ENCODE results near the gene ASIC4.
A peak's percentile ranks its signal among the peaks of the same experiment; 100 is the strongest.

The ASIC4 gene, protein sequence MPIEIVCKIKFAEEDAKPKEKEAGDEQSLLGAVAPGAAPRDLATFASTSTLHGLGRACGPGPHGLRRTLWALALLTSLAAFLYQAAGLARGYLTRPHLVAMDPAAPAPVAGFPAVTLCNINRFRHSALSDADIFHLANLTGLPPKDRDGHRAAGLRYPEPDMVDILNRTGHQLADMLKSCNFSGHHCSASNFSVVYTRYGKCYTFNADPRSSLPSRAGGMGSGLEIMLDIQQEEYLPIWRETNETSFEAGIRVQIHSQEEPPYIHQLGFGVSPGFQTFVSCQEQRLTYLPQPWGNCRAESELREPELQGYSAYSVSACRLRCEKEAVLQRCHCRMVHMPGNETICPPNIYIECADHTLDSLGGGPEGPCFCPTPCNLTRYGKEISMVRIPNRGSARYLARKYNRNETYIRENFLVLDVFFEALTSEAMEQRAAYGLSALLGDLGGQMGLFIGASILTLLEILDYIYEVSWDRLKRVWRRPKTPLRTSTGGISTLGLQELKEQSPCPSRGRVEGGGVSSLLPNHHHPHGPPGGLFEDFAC

DNA sequence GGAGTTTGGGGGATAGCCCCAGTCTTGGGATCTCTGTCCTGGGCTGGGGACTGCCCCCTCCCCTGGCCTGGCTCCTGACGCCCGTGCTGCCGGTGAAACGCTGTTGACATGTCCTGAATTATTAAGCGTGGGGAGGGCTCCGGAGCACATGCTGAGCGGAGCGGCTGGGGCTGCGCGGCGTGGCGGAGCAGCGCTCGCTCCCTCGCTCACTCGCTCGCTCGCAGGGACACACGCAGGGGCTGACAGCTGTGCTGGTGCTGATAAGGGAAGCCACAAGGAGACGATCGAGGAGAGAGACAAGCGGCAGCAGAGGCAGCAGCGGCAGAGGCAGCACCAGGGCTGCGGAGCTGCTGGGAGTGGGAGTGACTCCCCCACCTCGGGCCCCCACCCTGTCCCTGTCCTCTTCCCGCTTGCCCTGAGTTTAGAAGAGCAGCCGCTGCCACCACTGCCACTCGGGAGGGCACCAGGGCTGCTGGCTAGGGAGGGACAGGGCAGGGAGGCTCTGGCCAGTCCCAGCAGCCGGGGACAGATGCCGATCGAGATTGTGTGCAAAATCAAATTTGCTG, at the start of gene ASIC4:
Gene ASIC4, plus strand, starts transcription at position 287 of the 566 bp plus-strand sequence. Its CDS starts 243 bp downstream, at position 530.
- no peak for DNase-seq

DNA sequence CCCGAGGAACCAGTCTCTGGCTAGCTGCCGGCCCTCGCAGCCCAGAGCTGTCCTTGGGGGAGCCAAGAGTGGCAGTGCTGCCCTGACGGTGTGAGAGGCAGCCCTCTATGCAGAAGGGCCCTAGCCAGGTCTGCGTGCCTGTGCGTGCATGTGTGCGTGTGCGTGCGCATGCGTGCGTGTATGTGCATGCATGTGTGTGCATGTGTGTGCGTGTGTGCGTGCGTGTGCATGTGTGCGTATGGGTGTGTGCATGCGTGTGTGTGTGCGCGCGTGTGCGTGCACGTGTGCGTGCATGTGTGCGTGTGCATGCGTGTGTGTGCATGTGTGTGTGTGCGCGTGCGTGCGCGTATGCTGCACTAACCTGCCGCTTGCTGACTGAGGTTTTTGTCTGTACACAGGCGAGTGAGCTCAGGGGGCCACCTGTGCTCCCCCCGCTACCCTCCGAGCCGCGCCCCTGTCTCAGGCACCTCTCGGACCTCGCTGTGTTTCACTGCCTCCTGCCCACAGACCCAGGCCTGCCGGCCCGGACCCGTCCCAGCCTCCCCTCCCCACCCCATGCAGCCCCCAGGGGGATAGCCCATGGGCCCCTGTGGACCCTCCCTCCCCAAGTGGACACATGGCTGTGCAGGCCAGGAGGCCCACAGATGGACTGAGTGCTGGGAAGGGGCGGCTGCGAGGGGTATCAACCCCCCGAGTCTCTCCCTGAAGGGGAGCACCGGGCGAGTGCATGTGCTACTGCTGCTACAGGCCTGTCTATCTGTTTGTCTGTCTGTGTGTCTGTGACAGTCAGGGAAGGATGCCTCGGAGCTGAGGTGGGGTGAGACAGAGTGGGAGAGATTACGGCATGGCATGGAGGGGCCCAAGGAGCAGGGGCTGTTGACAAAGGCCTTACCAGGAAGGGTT, 48.4 kb upstream of the ASIC4 start:
- no peak for DNase-seq

DNA sequence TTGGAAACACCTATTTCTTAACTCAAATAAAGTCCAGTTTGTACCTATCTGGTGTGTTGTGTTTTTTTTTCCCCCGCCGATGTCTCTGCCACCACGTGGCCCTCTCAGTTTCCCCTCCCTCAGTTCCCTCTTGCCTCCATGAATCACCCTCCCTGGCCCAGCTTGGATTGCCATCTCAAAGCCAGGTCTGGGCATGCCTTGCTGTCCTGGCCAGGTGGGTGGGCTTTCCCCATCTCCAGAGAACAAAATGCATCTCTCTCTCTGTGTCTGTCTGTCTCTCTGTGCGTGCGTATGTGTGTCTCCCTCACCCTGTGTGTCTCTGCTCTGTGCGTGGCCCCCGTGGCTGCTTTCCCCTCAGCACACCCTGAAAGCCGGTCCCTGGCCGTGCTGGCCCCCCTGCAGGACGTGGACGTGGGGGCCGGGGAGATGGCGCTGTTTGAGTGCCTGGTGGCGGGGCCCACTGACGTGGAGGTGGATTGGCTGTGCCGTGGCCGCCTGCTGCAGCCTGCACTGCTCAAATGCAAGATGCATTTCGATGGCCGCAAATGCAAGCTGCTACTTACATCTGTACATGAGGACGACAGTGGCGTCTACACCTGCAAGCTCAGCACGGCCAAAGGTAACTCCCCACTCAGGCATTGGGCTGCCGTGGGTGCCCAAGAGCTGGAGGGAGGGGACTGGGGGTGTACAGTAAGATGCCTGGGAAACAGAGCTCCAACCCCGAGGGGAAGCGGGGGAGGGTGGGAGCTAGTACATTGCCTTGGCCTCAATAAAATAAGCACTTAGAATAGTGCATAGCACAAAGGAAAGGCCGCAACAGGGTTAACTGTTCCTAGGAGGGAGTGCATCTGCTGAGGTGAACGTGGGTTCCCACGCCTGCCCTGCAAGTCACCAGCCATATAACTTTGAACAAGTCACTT, 47.2 kb upstream of the ASIC4 start:
- no peak for DNase-seq

- no peak for DNase-seq
These were observed 46.6 kb upstream of the ASIC4 start for GRCh38 chr2:219467736-219468075.

DNA sequence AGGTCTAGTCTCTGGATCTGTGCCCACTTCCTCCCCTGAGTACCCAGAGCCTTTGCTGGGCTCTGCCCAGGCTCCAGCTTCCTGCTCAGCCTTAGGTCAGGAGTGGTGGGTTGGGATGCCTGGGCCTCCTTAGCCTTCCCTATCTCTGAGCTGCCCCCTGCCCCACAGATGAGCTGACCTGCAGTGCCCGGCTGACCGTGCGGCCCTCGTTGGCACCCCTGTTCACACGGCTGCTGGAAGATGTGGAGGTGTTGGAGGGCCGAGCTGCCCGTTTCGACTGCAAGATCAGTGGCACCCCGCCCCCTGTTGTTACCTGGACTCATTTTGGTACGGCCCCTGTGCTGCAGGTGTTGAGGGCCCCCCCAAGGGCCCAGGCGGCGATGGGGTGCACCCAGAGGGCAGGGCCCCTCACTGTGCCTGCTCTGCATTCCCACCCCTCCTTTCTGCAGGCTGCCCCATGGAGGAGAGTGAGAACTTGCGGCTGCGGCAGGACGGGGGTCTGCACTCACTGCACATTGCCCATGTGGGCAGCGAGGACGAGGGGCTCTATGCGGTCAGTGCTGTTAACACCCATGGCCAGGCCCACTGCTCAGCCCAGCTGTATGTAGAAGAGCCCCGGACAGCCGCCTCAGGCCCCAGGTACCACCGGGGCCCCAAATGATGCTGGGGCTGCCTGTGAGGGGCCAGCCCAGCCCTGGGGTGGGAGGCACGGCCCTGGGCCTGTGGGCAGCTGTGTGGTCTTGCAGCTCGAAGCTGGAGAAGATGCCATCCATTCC, 45.7 kb upstream of the ASIC4 start:
- DNase-seq = no peak

- no peak for DNase-seq
These were observed 45.0 kb upstream of the ASIC4 start for GRCh38 chr2:219469186-219469724.

GRCh38 chr2:219470429-219470828, 43.9 kb upstream of the ASIC4 start:
- no peak for DNase-seq

DNA sequence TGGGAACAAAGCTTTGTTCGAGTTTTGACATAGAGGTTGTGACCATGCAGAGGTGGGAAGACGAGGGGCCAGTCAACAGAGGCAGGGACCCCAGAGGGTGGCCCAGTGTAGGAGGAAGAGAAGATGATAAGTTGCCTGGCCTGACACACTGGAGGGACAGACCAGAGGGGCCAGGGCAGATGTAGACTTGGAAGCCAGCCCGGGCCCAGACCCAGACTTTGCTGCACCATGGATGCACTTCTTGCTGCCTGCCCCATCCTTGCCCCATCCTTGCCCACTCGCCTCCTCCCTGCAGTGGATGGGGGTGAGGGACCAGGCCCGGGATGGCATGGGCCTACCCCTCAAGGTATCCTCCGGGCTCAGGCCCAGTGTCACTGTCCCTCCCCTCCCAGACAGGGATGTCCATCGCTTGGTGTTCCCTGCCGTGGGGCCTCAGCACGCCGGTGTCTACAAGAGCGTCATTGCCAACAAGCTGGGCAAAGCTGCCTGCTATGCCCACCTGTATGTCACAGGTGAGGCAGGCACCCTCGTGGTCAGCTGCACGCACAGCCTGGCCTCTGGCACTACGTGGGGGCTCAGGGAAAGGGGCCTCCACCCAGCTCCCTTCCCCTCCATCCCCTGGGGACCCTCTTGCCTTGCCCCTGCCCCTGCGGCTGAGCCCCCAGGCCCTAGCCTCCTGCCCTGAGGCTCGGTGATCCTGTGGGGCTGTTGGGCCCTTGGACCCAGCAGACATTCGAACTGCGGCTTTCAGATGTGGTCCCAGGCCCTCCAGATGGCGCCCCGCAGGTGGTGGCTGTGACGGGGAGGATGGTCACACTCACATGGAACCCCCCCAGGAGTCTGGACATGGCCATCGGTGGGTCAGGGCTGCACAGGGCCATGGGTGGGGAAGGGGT, 42.6 kb upstream of the ASIC4 start:
- no peak for DNase-seq

- DNase-seq = no peak
These were observed 41.6 kb upstream of the ASIC4 start for GRCh38 chr2:219472629-219473187.

- no peak for DNase-seq
These were observed 40.8 kb upstream of the ASIC4 start for GRCh38 chr2:219473511-219473910.

DNA sequence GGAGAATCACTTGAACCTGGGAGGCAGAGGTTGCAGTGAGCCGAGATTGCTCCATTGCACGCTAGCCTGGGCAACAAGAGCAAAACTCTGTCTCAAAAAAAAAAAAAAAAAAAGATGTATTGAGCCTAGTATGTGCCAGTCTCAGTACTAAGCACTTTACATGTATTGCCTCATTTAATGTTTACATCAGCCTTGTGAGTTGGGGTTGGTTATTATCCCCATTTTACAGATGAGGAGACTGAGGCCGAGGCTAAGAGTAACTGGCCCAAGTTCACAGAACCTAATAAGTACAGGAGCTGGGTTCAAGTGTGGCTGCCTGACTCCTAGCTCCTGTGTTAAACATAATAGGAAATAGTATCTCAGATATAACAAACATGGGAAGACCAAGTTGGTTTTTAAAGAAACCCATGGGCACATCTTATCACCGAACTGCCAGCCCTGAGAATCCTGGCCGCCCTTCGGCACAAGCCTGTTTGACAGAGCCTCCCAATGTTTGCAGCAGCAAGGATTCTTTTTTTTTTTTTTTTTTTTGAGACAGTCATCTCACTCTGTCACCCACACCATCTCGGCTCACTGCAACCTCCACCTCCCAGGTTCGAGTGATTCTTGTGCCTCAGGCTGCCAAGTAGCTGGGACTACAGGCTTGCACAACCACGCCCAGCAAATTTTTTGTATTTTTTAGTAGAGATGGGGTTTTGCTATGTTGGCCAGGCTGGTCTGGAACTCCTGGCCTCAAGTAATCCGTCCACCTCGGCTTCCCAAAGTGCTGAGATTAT, 39.8 kb upstream of the ASIC4 start:
- DNase-seq = no peak

- DNase-seq = no peak
These were observed 39.0 kb upstream of the ASIC4 start for GRCh38 chr2:219475278-219475677.

DNA sequence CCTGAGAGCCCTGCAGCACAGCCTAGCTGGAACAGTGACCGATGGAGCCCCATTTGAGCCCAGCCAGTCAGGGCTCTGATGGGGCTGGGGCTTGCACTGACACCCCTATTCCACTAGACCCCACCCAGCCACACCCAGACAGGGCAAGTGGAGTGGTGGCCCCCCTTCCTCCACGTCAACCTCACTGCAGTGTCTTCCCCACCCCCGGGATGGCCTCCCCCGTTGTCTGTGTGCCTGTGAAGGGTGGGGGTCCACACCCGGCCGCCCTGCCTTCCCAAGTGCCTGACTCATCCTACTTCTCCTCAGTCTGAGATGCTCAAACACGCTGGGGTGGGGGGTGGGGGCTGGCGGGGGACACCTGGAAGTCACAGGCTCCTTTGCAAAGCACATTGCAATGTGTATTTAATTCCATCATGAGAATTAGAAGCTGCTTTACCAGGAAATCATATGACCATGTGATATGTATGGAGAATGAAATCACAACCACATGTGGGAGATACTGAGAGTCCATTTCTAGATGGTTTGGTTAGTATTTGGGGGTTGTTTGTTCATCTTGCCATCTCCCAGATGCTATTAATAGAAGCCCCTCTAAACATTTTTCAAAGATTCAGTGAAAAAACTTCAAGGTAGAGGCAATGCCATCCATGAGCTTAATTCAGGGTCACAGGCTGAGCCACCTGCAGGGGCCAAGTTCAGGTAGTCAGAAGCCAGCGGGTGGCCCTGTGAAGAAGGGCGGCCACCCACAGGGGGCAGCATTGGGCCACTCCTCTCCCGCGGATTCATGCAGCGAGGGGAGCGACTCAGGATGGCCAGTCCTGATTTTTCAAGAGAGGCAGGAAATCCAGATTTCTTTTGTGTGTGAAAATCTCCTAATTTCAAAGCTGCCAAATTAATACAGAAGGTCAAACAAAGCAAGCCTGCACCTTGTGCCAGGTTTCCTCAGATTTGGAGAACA, 38.3 kb upstream of the ASIC4 start:
- peak in 1 of 2 experiments; percentile 19 for DNase-seq

GRCh38 chr2:219476652-219477151, 37.6 kb upstream of the ASIC4 start:
- no peak for DNase-seq

DNA sequence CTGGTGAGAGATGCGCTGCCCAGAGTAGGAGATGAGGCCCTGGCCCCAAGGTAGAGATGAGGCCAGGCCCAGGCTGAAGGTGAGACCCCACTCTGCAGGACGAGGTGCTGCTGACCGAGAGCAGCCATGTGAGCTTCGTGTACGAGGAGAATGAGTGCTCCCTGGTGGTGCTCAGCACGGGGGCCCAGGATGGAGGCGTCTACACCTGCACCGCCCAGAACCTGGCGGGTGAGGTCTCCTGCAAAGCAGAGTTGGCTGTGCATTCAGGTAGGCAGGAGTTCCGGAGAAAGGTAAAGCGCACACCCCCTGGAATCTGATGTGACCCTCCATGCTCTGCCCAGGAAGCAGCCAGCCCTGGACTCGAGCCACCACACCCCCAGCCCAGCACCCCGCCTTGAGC, 37.1 kb upstream of the ASIC4 start:
- no peak for DNase-seq

- DNase-seq = no peak
These were observed 36.5 kb upstream of the ASIC4 start for GRCh38 chr2:219477815-219478214.

GRCh38 chr2:219478916-219479315, 35.4 kb upstream of the ASIC4 start:
- no peak for DNase-seq

Data from SW 1271 (cell line).